H1 (cell line): ENCODE data around the gene SH3RF3. TPM values are rescaled to one million over a fixed set of nuclear protein-coding genes. Genes with fewer than 3 reads are reported as not detected.

Experiments used
- CTCF ChIA-PET: fragments of 300-600 bp; sonication (Branson Sonifier 250); formaldehyde crosslinking; loops from one replicate; lab custom pipeline; 2021; ENCODE audit not compliant: partially characterized antibody; lab: Charles Lee
- POLR2A ChIA-PET: fragments of 300-600 bp; sonication (Branson Sonifier 250); formaldehyde crosslinking; loops from one replicate; lab custom pipeline; 2021; ENCODE audit warnings: inconsistent platforms; ENCODE audit not compliant: partially characterized antibody; lab: Charles Lee
- DNase-seq, 2 experiments: peaks; one replicate each; pipeline versions ENCODE4 v3.0.0 to v3.0.0-alpha.2; 2010 to 2022; ENCODE audit warnings: low spot score in 2 of 2, low read depth in 1 of 2, mixed read lengths in 1 of 2
- FAIRE-seq: peaks from 2 replicates; lab custom pipeline; 2011; peaks lifted over from hg19 to GRCh38; lab: Jason Lieb, UNC
- H2AFZ ChIP-seq: 2 replicates; pipeline ENCODE4 v1.8.1; 2012; ENCODE audit warnings: low read length, inconsistent platforms
- H2AK5ac ChIP-seq: 2 replicates; pipeline ENCODE4 v1.6.1; 2013; ENCODE audit warnings: low read depth, low read length
- H2BK120ac ChIP-seq: replicated peaks from 2 replicates; pipeline ENCODE3; 2013; ENCODE audit warnings: low read depth, low read length, inconsistent platforms
- H2BK12ac ChIP-seq: 2 replicates; pipeline ENCODE4 v1.6.1; 2013; ENCODE audit warnings: low read depth, low read length
- H2BK15ac ChIP-seq: 2 replicates; pipeline ENCODE4 v1.6.1; 2013; ENCODE audit warnings: low read length
- H2BK20ac ChIP-seq: 2 replicates; pipeline ENCODE4 v1.6.1; 2013; ENCODE audit warnings: low read length
- H2BK5ac ChIP-seq: 2 replicates; pipeline ENCODE4 v1.6.1; 2013; ENCODE audit warnings: low read depth, low read length
- H3K14ac ChIP-seq: 2 replicates; pipeline ENCODE4 v1.6.1; 2013; ENCODE audit warnings: inconsistent platforms; ENCODE audit not compliant: insufficient read length
- H3K18ac ChIP-seq: 2 replicates; pipeline ENCODE4 v1.6.1; 2013; ENCODE audit warnings: low read length; ENCODE audit errors: extremely low read depth
- H3K23ac ChIP-seq: 2 replicates; pipeline ENCODE4 v1.6.1; 2013; ENCODE audit warnings: inconsistent platforms; ENCODE audit not compliant: insufficient read length
- H3K23me2 ChIP-seq: 2 replicates; pipeline ENCODE4 v1.6.1; 2013; ENCODE audit warnings: low read depth, low read length
- H3K27ac ChIP-seq: 2 replicates; pipeline ENCODE4 v1.6.1; 2011; ENCODE audit warnings: low read depth, low read length, inconsistent platforms
- H3K27me3 ChIP-seq, 4 experiments: replicated peaks in 1 of 4; 1 replicate in 1 of 4; 2 replicates in 3 of 4; pipeline versions ENCODE4 v1.6.1 to v1.8.1; 2011 to 2013; ENCODE audit warnings: low read length in 3 of 4, mild to moderate bottlenecking in 3 of 4, inconsistent platforms in 2 of 4, mixed read lengths in 2 of 4, moderate library complexity in 1 of 4; ENCODE audit not compliant: control insufficient read depth in 3 of 4, insufficient read depth in 3 of 4; ENCODE audit errors: extremely low read depth in 1 of 4
- H3K36me3 ChIP-seq, 4 experiments: 2 replicates each; pipeline versions ENCODE4 v1.6.1 to v1.8.1; 2011 to 2013; ENCODE audit warnings: mild to moderate bottlenecking in 4 of 4, low read length in 3 of 4, moderate library complexity in 2 of 4, control low read depth in 1 of 4, inconsistent platforms in 1 of 4; ENCODE audit not compliant: insufficient read depth in 4 of 4, control insufficient read depth in 2 of 4
- H3K4ac ChIP-seq: replicated peaks from 2 replicates; pipeline ENCODE3; 2013; ENCODE audit warnings: low read length, low read depth, mixed read lengths, inconsistent platforms; ENCODE audit not compliant: insufficient read length
- H3K4me1 ChIP-seq, 4 experiments: replicated peaks in 1 of 4; 1 replicate in 1 of 4; 2 replicates in 3 of 4; pipeline versions ENCODE4 v1.6.1 to v1.8.1; 2011 to 2013; ENCODE audit warnings: low read length in 3 of 4, inconsistent platforms in 2 of 4, mixed read lengths in 1 of 4; ENCODE audit not compliant: insufficient read depth in 4 of 4, control insufficient read depth in 3 of 4
- H3K4me2 ChIP-seq, 2 experiments: 2 replicates each; pipeline versions ENCODE4 v1.6.1 to v1.8.1; 2011 to 2013; ENCODE audit warnings: low read depth in 2 of 2, low read length in 2 of 2, control low read depth in 1 of 2, inconsistent platforms in 1 of 2, mild to moderate bottlenecking in 1 of 2; ENCODE audit not compliant: insufficient read depth in 1 of 2
- H3K4me3 ChIP-seq, 4 experiments: fragments of 200-600, 300-600 bp in 1 of 4; sonication (generic), shearing (Covaris generic), sonication (Bioruptor Twin) in 1 of 4; 2 replicates each; pipeline versions ENCODE4 v1.5.1 to v1.8.1; 2011 to 2016; ENCODE audit warnings: low read length in 4 of 4, low read depth in 3 of 4, control low read depth in 2 of 4, inconsistent platforms in 2 of 4, mild to moderate bottlenecking in 2 of 4, mixed read lengths in 1 of 4, moderate library complexity in 1 of 4; ENCODE audit not compliant: insufficient read depth in 2 of 4; ENCODE audit errors: extremely low read depth in 1 of 4
- H3K56ac ChIP-seq: replicated peaks from 2 replicates; pipeline ENCODE3; 2013; ENCODE audit warnings: low read depth, mild to moderate bottlenecking, mixed read lengths, low read length, inconsistent platforms; ENCODE audit not compliant: insufficient read length
- H3K79me1 ChIP-seq: 2 replicates; pipeline ENCODE4 v1.6.1; 2013; ENCODE audit warnings: low read depth, low read length, control low read depth
- H3K79me2 ChIP-seq, 2 experiments: 2 replicates each; pipeline versions ENCODE4 v1.6.1 to v1.8.1; 2012 to 2013; ENCODE audit warnings: low read length in 2 of 2, mild to moderate bottlenecking in 2 of 2, inconsistent platforms in 1 of 2; ENCODE audit not compliant: insufficient read depth in 2 of 2, control insufficient read depth in 1 of 2
- H3K9ac ChIP-seq, 4 experiments: replicated peaks in 1 of 4; 1 replicate in 1 of 4; 2 replicates in 3 of 4; pipeline versions ENCODE4 v1.6.1 to v1.8.1; 2011 to 2013; ENCODE audit warnings: low read depth in 3 of 4, low read length in 3 of 4, control low read depth in 2 of 4, mild to moderate bottlenecking in 2 of 4, moderate library complexity in 2 of 4, inconsistent platforms in 1 of 4; ENCODE audit errors: extremely low read depth in 1 of 4
- H3K9me3 ChIP-seq, 2 experiments: 2 replicates each; pipeline versions ENCODE4 v1.6.1 to v1.8.1; 2012 to 2013; ENCODE audit warnings: mild to moderate bottlenecking in 2 of 2, moderate library complexity in 2 of 2, control low read depth in 1 of 2, inconsistent platforms in 1 of 2, low read depth in 1 of 2, low read length in 1 of 2, mixed read lengths in 1 of 2; ENCODE audit not compliant: insufficient read depth in 2 of 2
- H4K20me1 ChIP-seq, 2 experiments: replicated peaks in 1 of 2; 2 replicates each; pipeline versions ENCODE3 to v1.8.1; 2011 to 2013; ENCODE audit warnings: inconsistent platforms in 2 of 2, low read length in 2 of 2, mild to moderate bottlenecking in 1 of 2; ENCODE audit not compliant: insufficient read depth in 2 of 2, control insufficient read depth in 1 of 2
- H4K5ac ChIP-seq: 2 replicates; pipeline ENCODE4 v1.6.1; 2013; ENCODE audit warnings: low read length, low read depth, mixed read lengths, inconsistent platforms; ENCODE audit not compliant: insufficient read length
- H4K8ac ChIP-seq: 2 replicates; pipeline ENCODE4 v1.8.0; 2013; ENCODE audit warnings: mild to moderate bottlenecking, moderate library complexity, low read length, inconsistent platforms; ENCODE audit not compliant: insufficient read depth; ENCODE audit errors: extremely low read depth
- H4K91ac ChIP-seq: replicated peaks from 2 replicates; pipeline ENCODE3; 2013; ENCODE audit warnings: low read length, mixed read lengths, inconsistent platforms; ENCODE audit not compliant: insufficient read length
- BACH1 ChIP-seq: IDR thresholded peaks from 2 replicates; pipeline ENCODE4 v1.6.1; 2012; ENCODE audit warnings: low read length, improper control_type of control experiment
- CTBP2 ChIP-seq: IDR thresholded peaks from 2 replicates; pipeline ENCODE4 v1.7.0; 2011; ENCODE audit warnings: borderline replicate concordance, mild to moderate bottlenecking, moderate library complexity, mixed read lengths, low read length; ENCODE audit not compliant: insufficient read depth, insufficient read length
- SIN3A ChIP-seq, 2 experiments: IDR thresholded peaks in 1 of 2; conservative IDR thresholded peaks in 1 of 2; 2 replicates each; pipeline ENCODE4 v1.6.1; 2011 to 2012; ENCODE audit warnings: low read length in 2 of 2, improper control_type of control experiment in 1 of 2, low read depth in 1 of 2, mild to moderate bottlenecking in 1 of 2
- WGBS, 2 experiments: shearing (Covaris generic) in 1 of 2; methylation state at CpG; one replicate each; pipeline versions ENCODE4 v1.1.6 to v1.1.7; 2013 to 2015; ENCODE audit warnings: low lambda C conversion rate in 2 of 2, mixed read lengths in 2 of 2, inconsistent platforms in 1 of 2, low coverage in 1 of 2, missing lambda C conversion rate in 1 of 2; ENCODE audit not compliant: insufficient replicate concordance in 2 of 2, insufficient coverage in 1 of 2, insufficient read length in 1 of 2; ENCODE audit errors: extremely low coverage in 1 of 2, missing lambda C conversion rate in 1 of 2; 5-methylcytosine and 5-hydroxymethylcytosine counted together
- polyA plus RNA-seq, 7 experiments: library from polyadenylated mRNA; depleted of rRNA in 3 of 7; stranded (reverse) in 5 of 7; unstranded in 2 of 7; fragments of >200 nt in 5 of 7; fragments of 200-250 nt in 2 of 7; gene quantifications; 1 replicate in 5 of 7; 2 replicates in 1 of 7; 4 replicates in 1 of 7; pipeline versions ENCODE4 v1.2.1 to v1.2.3, GENCODE V29; 2011 to 2013; ENCODE audit warnings: missing spikeins in 2 of 7, mixed read lengths in 2 of 7
- total RNA-seq: library from RNA; stranded (reverse); fragmentation: NEBNext Ultra II Directional; extraction: Animal tissue kit (Norgen Biotek cat#: 25700); gene quantifications from 2 replicates; pipeline ENCODE4 v1.2.1, GENCODE V29; 2021

Gene SH3RF3
- total and polyA plus RNA-seq, 2 of the 8 experiments (the other 6 are each of a cell fraction or from before 2014, with no cell fraction given): 0.11 to 0.65 TPM

- Histone ChIP-seq H2BK15ac (no peak overlapping the region), H4K91ac (no peak overlapping the region), H2AFZ (no peak overlapping the region), H2BK20ac (no peak overlapping the region), H3K27ac (no peak overlapping the region), H4K8ac (no peak overlapping the region), H3K56ac (no peak overlapping the region), H3K18ac (no peak overlapping the region), H3K9me3 (no peaks in the 10 kb centered on the region), H2BK120ac (no peak overlapping the region), H3K79me2 (no peaks in the 10 kb centered on the region), H2BK5ac (no peak overlapping the region), H3K4me2 (no peak overlapping the region), H3K36me3 (no peaks in the 10 kb centered on the region), H3K9ac (no peak overlapping the region), H3K14ac (no peak overlapping the region), H3K4me1 (no peaks in the 10 kb centered on the region), H4K5ac (no peak overlapping the region), H3K4me3 (no peak overlapping the region), H2BK12ac (no peak overlapping the region), H3K23ac (no peak overlapping the region), H3K4ac (no peak overlapping the region), H2AK5ac (no peak overlapping the region), H3K79me1 (no peaks in the 10 kb centered on the region), H4K20me1 (no peaks in the 10 kb centered on the region), H3K23me2 (no peaks in the 10 kb centered on the region), H3K27me3 (no peaks in the 10 kb centered on the region)
- WGBS, 2 experiments: 91% methylated on average over 15 of the region's 19 CpGs; no CpG with 5 or more reads in 1 of the 2 experiments
- ChIA-PET CTCF (interaction anchor here (0.7 to 2.3 kb wide), 3 partner anchors 10 to 81 kb away, joined by 3 to 9 read pairs (median 3); no protein-coding TSS in a partner anchor), POLR2A (no interaction called here)
- no peak for DNase-seq
- TF ChIP-seq CTBP2 (no peak), SIN3A (conservative IDR thresholded peaks at IDR 0.05 in 1 of 2, IDR thresholded peaks at IDR 0.05 in 1 of 2; ENCODE audit: low read depth in 1 of 2, low read length in 2 of 2) (no peak), BACH1 (no peak)
- FAIRE-seq: no peak
Observed at GRCh38 chr2:109428841-109429566, 300.0 kb downstream of the SH3RF3 start.
